Stimulated activated CD8-positive, alpha-beta memory T cell treated with anti-CD3 and anti-CD28 coated beads, Interleukin-7, amount 100 ng/mL, for 24 hours (primary cell): ENCODE measurements around the gene SLC47A2.

Experiments used
- DNase-seq: peaks from one replicate; pipeline ENCODE4 v3.0.0-alpha.2; 2020; ENCODE audit warnings: low read depth

SLC47A2 gene

DNA sequence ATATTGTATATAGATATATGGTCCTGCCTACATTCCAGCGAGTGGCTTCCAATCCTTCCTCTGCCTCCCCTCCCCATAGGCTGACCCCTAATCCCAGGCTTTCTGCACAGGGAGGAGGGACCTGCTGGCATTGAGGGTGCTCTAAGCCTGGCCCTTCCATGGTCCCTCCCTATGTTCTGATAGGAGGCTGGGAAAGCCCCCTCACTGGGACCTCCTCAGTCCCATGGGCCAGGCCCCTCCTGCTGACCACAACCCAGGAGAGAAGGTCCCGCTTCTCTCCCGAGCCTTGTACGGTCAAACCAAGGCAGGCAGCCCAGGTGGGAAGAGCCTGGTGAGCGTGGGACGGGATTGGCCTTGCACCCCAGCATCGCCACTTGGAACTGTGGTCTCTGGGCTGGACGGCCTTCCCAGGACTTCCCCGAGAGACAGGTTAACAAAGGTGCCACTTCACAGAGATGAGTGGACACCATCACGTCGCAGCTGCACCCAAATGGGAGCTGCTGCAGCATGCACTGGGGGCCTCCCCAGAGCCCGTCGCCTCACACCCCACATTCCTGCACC, 30.9 kb upstream of the SLC47A2 start:
- DNase-seq, result no peak

DNA sequence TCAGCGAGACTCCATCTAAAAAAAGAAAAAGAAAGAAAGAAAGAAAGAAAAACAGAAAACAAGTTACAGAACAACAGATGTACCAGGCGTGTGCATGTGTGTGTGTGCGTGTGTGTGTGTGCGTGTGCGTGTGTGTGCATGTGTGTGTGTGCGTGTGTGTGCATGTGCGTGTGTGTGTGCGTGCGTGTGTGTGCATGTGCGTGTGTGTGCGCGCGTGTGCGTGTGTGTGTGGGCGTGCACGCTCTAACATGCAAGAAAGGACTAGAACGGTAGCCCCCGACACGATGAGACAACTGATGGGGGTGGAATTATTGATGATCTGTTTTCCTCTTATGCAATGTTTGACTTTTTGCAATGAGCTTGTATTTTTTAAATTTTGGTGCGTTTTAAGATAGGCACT, 30.1 kb upstream of the SLC47A2 start:
- DNase-seq, result no peak

DNA sequence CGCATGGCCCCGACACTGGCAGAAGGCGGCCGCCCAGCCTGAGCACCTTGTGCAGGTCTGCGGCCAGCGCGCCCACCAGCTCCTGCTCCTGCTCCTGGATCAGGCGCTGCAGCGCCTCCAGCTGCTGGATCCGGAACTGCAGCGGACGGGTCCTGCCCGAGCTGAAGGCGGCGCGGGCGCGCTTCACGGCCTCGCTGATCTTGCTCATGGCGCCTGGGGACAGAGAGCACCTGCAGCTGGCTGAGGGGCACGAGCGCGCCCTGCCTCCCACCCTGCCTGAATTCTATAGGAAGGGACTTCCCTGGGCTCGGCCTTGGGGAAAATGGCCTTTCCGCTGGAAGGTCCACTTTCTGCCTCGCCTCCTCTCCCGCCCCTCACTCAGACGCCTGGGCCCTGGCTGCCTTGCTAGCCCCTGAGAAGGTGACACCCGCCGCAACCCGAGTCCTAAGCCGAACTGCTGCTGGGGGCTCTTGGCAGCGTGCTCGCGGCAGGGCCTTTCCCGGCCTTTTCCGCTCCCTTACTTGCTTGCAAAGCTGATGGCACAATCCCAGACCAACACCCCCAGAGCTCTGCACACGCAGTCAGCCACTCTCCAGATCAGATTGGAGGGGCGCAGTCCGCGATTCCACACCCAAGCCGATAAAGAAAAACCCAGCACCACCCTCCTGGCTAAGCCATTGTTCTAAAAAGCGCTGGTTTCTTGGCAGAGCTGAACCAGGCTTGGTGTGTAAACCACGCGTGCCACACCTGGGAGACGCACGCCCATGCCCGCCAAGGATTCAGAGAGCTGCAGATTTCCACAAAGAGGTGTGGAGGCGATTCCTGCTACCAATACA, 28.8 kb upstream of the SLC47A2 start:
- DNase-seq, result peak; percentile 63

DNA sequence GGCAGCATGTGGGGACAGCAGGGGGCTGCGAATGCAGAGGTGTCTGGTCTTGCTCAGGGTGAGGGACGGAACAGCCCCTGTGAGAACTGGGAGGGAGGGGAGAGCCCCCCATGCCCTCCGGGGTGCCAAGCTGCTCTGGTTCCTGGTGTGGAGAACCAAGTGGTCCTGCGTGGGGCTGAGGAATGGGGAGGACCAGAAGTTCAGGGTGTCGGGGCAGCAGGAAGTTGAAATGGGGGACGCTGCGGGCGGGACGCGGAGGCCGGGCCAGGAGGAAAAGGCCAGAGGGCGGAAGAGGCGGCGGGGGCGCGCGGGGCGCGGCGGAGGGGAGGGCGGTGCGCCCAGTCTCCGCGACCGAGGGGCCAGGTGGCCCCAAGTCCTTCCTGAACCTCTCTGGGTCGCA, 28.1 kb upstream of the SLC47A2 start:
- no peak for DNase-seq

- DNase-seq, result no peak
Observed at GRCh38 chr17:19743101-19744100, 27.0 kb upstream of the SLC47A2 start.

DNA sequence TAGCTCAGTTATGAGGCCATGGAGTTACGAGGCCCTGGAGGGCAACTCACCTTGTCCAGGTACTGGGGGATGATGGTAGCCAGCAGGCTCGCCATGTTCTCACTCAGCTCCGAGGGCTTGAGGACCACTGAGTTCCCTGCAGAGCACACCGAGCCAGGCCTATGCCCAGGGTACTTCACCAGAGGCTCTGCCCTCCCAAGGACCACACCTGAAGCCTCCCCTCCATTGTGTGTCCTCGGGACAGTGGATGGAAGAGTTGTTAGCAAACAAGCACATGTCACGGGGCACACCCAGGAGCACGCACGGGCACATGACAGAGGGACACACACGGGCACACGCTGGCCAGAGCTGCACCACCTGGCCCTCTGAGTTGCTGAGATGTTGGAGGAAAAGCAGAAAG, 26.1 kb upstream of the SLC47A2 start:
- DNase-seq, result no peak

DNA sequence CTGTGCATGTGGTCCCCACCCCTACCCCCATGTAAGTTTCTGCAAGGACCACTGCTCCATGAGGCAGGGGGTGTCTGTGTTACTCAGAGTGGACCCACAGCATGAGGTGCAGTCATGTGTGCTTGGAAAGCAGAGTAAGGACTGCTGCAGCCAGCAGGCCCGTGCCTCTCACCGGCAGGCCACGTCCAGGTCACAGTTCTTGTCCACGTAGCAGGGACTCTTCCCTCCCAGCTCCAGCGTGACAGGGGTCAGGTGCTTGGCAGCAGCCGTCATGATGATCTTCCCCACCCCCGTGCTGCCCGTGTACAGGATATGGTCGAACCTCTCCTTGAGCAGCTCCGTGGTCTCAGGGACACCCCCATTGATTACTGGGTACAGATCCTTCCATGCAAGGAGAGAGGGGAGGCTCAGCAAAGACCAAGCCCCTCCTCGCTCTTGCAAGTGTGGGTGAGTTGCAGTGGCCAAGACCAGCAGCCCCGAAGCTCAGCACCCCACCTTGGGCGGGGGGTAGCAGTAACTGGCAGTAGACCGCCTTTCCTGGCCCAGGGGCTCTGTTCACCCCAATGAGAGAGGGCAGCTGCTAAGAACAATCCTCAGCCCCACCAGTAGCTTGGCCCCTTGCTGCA, 25.6 kb upstream of the SLC47A2 start:
- DNase-seq, result no peak

- DNase-seq, result no peak
Observed at GRCh38 chr17:19740933-19741332, 24.5 kb upstream of the SLC47A2 start.

GRCh38 chr17:19739241-19740201, 23.1 kb upstream of the SLC47A2 start:
- DNase-seq, result no peak

GRCh38 chr17:19738757-19739156, 22.4 kb upstream of the SLC47A2 start:
- DNase-seq, result no peak

- DNase-seq, result no peak
Observed at GRCh38 chr17:19738073-19738449, 21.7 kb upstream of the SLC47A2 start.

GRCh38 chr17:19737305-19738072, 21.1 kb upstream of the SLC47A2 start:
- DNase-seq, result no peak

DNA sequence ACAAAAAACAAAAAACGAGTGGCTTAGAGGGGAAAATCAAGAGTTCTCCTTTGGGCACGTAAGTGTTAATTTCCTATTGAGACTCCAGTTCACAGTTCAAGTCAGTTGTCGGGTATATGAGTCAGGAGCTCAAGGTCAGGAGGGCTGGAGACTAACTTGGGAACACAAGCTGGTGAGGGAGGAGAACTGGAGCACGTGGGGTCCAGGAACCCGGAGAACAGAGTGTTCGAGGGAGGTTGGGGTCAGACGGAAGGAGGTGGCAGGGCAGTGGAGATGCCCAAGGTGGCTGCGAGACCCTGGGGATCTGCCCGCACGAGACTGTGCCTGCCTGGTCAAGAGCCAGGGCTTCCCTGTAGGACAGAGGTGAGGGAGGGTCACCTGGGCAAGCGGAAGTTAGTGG, 19.7 kb upstream of the SLC47A2 start:
- DNase-seq, result no peak

- no peak for DNase-seq
Observed at GRCh38 chr17:19733953-19734526, 17.7 kb upstream of the SLC47A2 start.

DNA sequence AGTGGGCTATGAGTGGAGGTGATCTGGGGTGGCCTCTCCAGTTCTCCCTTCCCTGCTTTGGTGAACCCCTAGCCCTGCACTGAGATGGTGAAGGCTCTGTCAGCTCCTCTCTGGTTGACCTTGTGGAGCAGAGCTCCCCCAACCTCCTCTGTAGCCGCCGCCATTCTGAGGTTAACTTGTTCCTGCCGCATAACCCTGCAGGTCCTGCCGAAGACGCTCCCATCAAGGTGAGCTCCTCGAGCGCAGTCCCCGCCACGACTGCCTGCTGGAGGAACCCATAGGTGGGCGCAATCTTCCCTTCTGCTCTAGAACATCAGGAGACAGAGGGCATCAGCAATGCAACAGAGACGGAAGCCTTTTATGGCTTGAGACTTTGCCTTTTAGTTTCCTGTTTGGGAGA, 15.2 kb upstream of the SLC47A2 start:
- DNase-seq, result no peak

DNA sequence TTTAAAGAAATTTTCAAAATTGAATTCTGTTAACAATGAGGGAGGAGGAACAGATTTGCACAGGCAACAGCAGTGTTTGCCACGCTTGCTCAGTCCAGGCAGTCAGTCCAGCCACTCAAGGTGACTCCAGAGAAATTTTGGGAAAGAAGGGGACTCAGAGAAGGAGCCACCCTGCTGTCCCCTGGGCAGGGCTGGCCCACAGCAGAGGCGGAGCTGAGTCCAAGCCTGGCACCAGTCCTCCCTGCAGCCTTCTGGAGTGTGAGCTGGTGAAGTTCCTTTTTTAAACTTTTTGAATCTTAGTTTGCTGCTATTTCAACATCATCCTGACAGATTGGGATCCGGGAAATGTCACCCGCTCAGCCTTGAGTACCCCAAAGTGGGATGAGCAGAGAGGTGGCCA, 14.5 kb upstream of the SLC47A2 start:
- DNase-seq, result no peak

DNA sequence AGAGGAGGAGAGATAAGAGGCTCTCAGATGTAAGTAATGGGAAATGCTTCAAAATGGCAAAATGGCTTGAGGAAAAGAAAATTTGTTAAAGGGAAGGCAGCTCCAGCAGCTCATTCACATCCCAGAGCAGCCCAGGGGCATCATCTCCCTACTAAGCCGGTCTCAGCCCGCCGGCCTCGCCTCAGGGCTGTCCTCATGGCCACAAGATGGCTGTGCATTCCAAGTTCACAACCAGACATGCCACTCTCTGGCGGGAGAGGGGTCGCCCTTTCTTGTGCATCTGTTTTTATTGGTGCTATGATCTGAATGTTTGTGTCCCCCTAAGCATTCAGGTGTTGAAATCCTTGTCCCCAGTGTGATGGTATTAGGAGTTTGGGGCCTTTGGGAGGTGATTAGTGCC, 13.5 kb upstream of the SLC47A2 start:
- no peak for DNase-seq

- no peak for DNase-seq
Observed at GRCh38 chr17:19728084-19728495, 11.7 kb upstream of the SLC47A2 start.

GRCh38 chr17:19727501-19728078, 11.2 kb upstream of the SLC47A2 start:
- no peak for DNase-seq
